Activated T-cell treated with anti-CD3 and anti-CD28 coated beads for 48 hours (primary cell): ENCODE data around the gene FOXE3.

Experiments used
- DNase-seq: peaks from one replicate; pipeline ENCODE4 v3.0.0-alpha.2; 2020; ENCODE audit warnings: low read depth

The FOXE3 gene

GRCh38 chr1:47415728-47416318 lies at the start of gene FOXE3:
Gene FOXE3 (plus strand): TSS chr1:47416285. CDS start chr1:47416316, 31 bp downstream.
- DNase-seq = no peak

GRCh38 chr1:47367651-47368050 lies 48.4 kb upstream of the FOXE3 start:
- no peak for DNase-seq

GRCh38 chr1:47371016-47371517 lies 45.0 kb upstream of the FOXE3 start:
- DNase-seq = no peak

GRCh38 chr1:47374501-47374900 lies 41.6 kb upstream of the FOXE3 start:
- no peak for DNase-seq

GRCh38 chr1:47378147-47378546 lies 37.9 kb upstream of the FOXE3 start:
- DNase-seq = no peak

- no peak for DNase-seq
Observed at GRCh38 chr1:47380699-47381098, 35.4 kb upstream of the FOXE3 start.

GRCh38 chr1:47382399-47382983 lies 33.6 kb upstream of the FOXE3 start:
- no peak for DNase-seq

GRCh38 chr1:47384083-47384482 lies 32.0 kb upstream of the FOXE3 start:
- no peak for DNase-seq

GRCh38 chr1:47385020-47385419 lies 31.1 kb upstream of the FOXE3 start:
- DNase-seq = no peak

GRCh38 chr1:47386268-47386667 lies 29.8 kb upstream of the FOXE3 start:
- no peak for DNase-seq

- DNase-seq = no peak
Observed at GRCh38 chr1:47388030-47388890, 27.8 kb upstream of the FOXE3 start.

GRCh38 chr1:47388891-47389238 lies 27.2 kb upstream of the FOXE3 start:
- peak; percentile 37 for DNase-seq

GRCh38 chr1:47389731-47390130 lies 26.4 kb upstream of the FOXE3 start:
- DNase-seq = no peak

- no peak for DNase-seq
Observed at GRCh38 chr1:47390843-47391242, 25.2 kb upstream of the FOXE3 start.

- DNase-seq = no peak
Observed at GRCh38 chr1:47393141-47393540, 22.9 kb upstream of the FOXE3 start.

GRCh38 chr1:47395433-47395832 lies 20.7 kb upstream of the FOXE3 start:
- no peak for DNase-seq

GRCh38 chr1:47396671-47397196 lies 19.4 kb upstream of the FOXE3 start:
- DNase-seq = no peak

GRCh38 chr1:47399138-47399845 lies 16.8 kb upstream of the FOXE3 start:
- no peak for DNase-seq

- DNase-seq = no peak
Observed at GRCh38 chr1:47399846-47400155, 16.3 kb upstream of the FOXE3 start.

GRCh38 chr1:47401761-47402160 lies 14.3 kb upstream of the FOXE3 start:
- DNase-seq = no peak

- no peak for DNase-seq
Observed at GRCh38 chr1:47402591-47402990, 13.5 kb upstream of the FOXE3 start.

- no peak for DNase-seq
Observed at GRCh38 chr1:47403321-47403910, 12.7 kb upstream of the FOXE3 start.
